ENCODE measurements around the gene OTUB1.

Gene OTUB1

DNA sequence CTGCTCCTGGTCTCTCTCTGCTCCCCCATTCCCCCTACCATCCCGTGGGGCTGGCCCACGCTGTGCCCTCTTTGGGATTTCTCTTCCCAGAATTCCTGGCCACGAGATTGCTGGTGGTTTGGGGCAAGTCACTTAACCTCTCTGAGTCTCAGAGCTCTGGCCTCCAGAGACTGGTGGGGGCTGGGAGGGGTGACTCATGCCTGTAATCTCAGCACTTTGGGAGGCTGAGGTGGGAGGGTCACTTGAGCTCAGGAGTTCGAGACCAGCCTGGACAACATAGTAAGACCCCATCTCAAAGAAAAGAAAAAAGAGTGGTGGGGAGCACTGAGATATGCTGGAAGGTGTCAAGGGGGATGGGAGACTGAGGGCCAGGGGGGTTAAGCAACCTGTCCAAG, 18.3 kb downstream of the OTUB1 start:
- H3K4me1 ChIP-seq (ENCODE audit: insufficient read depth, low read length, poor library complexity, severe bottlenecking), result no peaks in the 10 kb centered on the region
- no peak overlapping the region for H2AFZ ChIP-seq (ENCODE audit: low read length)
- no peaks in the 10 kb centered on the region for H3F3A ChIP-seq (ENCODE audit: low read depth)
- no peaks in the 10 kb centered on the region for H3K27me3 ChIP-seq (ENCODE audit: insufficient read depth, low read length, poor library complexity, severe bottlenecking)
- H4K20me1 ChIP-seq (ENCODE audit: insufficient read depth, low read length, poor library complexity, severe bottlenecking), result peaks cover 6% of the 10 kb centered on the region
- peaks cover 7% of the 10 kb centered on the region; the same call in 1 of the 2 replicates for H3K36me3 ChIP-seq (ENCODE audit: insufficient read depth, low read length)
- no peak for TF ChIP-seq EZH2phosphoT487 (IDR thresholded peaks at IDR 0.05; ENCODE audit: borderline replicate concordance)
- TF ChIP-seq, protein P1, sequence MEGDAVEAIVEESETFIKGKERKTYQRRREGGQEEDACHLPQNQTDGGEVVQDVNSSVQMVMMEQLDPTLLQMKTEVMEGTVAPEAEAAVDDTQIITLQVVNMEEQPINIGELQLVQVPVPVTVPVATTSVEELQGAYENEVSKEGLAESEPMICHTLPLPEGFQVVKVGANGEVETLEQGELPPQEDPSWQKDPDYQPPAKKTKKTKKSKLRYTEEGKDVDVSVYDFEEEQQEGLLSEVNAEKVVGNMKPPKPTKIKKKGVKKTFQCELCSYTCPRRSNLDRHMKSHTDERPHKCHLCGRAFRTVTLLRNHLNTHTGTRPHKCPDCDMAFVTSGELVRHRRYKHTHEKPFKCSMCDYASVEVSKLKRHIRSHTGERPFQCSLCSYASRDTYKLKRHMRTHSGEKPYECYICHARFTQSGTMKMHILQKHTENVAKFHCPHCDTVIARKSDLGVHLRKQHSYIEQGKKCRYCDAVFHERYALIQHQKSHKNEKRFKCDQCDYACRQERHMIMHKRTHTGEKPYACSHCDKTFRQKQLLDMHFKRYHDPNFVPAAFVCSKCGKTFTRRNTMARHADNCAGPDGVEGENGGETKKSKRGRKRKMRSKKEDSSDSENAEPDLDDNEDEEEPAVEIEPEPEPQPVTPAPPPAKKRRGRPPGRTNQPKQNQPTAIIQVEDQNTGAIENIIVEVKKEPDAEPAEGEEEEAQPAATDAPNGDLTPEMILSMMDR (conservative IDR thresholded peaks at IDR 0.05; ENCODE audit: low read length), result no peak
- no peak overlapping the region for H3K4me3 ChIP-seq (ENCODE audit: low read length, poor library complexity, severe bottlenecking)
- no peaks in the 10 kb centered on the region for H3K9me3 ChIP-seq (ENCODE audit: insufficient read depth, low read depth, low read length)
- no peak overlapping the region for H3K9ac ChIP-seq (ENCODE audit: low read depth, low read length, poor library complexity, severe bottlenecking)
- H3K79me2 ChIP-seq (ENCODE audit: insufficient read depth, low read length), result no peaks in the 10 kb centered on the region
- no peaks in the 10 kb centered on the region for H3K9me2 ChIP-seq (replicated peaks; ENCODE audit: low read depth, low read length)
- no peak overlapping the region for H3K4me2 ChIP-seq (ENCODE audit: low read depth, low read length, poor library complexity, severe bottlenecking)

DNA sequence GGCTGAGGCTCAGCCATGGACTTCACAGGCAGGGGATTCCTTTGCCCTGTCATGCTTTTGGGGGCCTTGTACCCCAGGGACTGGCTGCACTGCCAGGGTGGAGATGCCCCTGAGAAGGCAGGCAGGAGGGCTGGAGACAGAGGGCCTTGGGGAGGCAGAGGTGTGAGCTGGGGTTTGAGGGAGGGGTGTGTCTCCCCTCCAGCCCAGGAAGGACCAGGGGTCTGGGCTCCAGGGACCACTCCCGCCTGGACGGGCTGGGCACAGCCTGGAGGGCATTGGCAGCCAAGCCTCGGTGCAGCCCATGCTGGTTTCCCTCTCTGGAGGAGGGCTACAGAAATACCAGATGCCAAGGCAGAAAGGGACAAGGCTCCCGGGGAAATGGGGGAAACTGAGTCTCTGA, 19.5 kb downstream of the OTUB1 start:
- Histone ChIP-seq H3K4me3 (ENCODE audit: low read length, poor library complexity, severe bottlenecking) (no peak overlapping the region), H3K4me2 (ENCODE audit: low read depth, low read length, poor library complexity, severe bottlenecking) (no peak overlapping the region), H3K27me3 (ENCODE audit: insufficient read depth, low read length, poor library complexity, severe bottlenecking) (no peaks in the 10 kb centered on the region), H3K36me3 (ENCODE audit: insufficient read depth, low read length) (peaks cover 7% of the 10 kb centered on the region; the same call in 1 of the 2 replicates), H3K79me2 (ENCODE audit: insufficient read depth, low read length) (no peaks in the 10 kb centered on the region), H3K9ac (ENCODE audit: low read depth, low read length, poor library complexity, severe bottlenecking) (no peak overlapping the region), H3K9me3 (ENCODE audit: insufficient read depth, low read depth, low read length) (no peaks in the 10 kb centered on the region), H3F3A (ENCODE audit: low read depth) (no peaks in the 10 kb centered on the region), H3K4me1 (ENCODE audit: insufficient read depth, low read length, poor library complexity, severe bottlenecking) (no peaks in the 10 kb centered on the region), H3K9me2 (replicated peaks; ENCODE audit: low read depth, low read length) (no peaks in the 10 kb centered on the region), H4K20me1 (ENCODE audit: insufficient read depth, low read length, poor library complexity, severe bottlenecking) (peaks cover 6% of the 10 kb centered on the region), H2AFZ (ENCODE audit: low read length) (no peak overlapping the region)
- TF ChIP-seq, protein P1 (conservative IDR thresholded peaks at IDR 0.05; ENCODE audit: low read length), result no peak
- TF ChIP-seq EZH2phosphoT487 (IDR thresholded peaks at IDR 0.05; ENCODE audit: borderline replicate concordance), result no peak

DNA sequence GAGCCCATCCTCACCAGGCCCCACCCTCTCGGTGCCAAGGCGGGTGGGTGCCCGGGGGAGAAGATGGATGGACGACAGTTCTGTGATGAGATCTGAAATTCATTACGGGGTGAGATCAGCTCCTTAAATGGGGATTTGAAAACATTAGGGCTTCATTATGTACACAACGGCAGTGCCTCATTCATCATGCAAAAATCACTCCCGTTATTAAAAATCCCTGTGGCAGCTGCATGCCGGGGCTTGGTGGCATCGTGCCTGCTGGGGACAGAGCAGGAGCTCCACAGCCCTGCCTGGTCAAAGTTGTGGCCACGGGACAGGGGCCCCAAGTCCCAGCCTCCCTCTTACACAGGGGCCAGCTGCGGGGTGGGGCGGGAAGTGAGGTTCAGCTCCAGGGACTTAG, 20.2 kb downstream of the OTUB1 start:
- no peaks in the 10 kb centered on the region for H3K9me3 ChIP-seq (ENCODE audit: insufficient read depth, low read depth, low read length)
- H2AFZ ChIP-seq (ENCODE audit: low read length), result no peak overlapping the region
- H3K4me1 ChIP-seq (ENCODE audit: insufficient read depth, low read length, poor library complexity, severe bottlenecking), result no peaks in the 10 kb centered on the region
- TF ChIP-seq, protein P1 (conservative IDR thresholded peaks at IDR 0.05; ENCODE audit: low read length), result no peak
- no peak for TF ChIP-seq EZH2phosphoT487 (IDR thresholded peaks at IDR 0.05; ENCODE audit: borderline replicate concordance)
- H3K9ac ChIP-seq (ENCODE audit: low read depth, low read length, poor library complexity, severe bottlenecking), result no peak overlapping the region
- H3K27me3 ChIP-seq (ENCODE audit: insufficient read depth, low read length, poor library complexity, severe bottlenecking), result no peaks in the 10 kb centered on the region
- peaks cover 6% of the 10 kb centered on the region for H4K20me1 ChIP-seq (ENCODE audit: insufficient read depth, low read length, poor library complexity, severe bottlenecking)
- H3K4me2 ChIP-seq (ENCODE audit: low read depth, low read length, poor library complexity, severe bottlenecking), result no peak overlapping the region
- H3K4me3 ChIP-seq (ENCODE audit: low read length, poor library complexity, severe bottlenecking), result no peak overlapping the region
- H3K36me3 ChIP-seq (ENCODE audit: insufficient read depth, low read length), result peaks cover 3% of the 10 kb centered on the region; the same call in 1 of the 2 replicates
- H3F3A ChIP-seq (ENCODE audit: low read depth), result no peaks in the 10 kb centered on the region
- H3K79me2 ChIP-seq (ENCODE audit: insufficient read depth, low read length), result no peaks in the 10 kb centered on the region
- no peaks in the 10 kb centered on the region for H3K9me2 ChIP-seq (replicated peaks; ENCODE audit: low read depth, low read length)
